Testis (tissue), 2 donors: ENCODE measurements around the gene DUSP7.

ENCODE experiments used
- POLR2A ChIP-seq: fragments of 450-650 bp; IDR thresholded peaks from one replicate; pipeline ENCODE4 v1.6.1; 2017; ENCODE audit warnings: antibody characterized with exemption, mild to moderate bottlenecking, moderate library complexity
- TF ChIP-seq, protein P1 (sequence below), 3 experiments: fragments of 450-650 bp in 2 of 3; fragments of 200-600 bp in 1 of 3; sonication (generic) in 1 of 3; IDR thresholded peaks; one replicate each; pipeline ENCODE4 v1.5.1; 2016 to 2019; ENCODE audit warnings: antibody characterized with exemption in 3 of 3, mild to moderate bottlenecking in 2 of 3, moderate library complexity in 1 of 3

DNA sequence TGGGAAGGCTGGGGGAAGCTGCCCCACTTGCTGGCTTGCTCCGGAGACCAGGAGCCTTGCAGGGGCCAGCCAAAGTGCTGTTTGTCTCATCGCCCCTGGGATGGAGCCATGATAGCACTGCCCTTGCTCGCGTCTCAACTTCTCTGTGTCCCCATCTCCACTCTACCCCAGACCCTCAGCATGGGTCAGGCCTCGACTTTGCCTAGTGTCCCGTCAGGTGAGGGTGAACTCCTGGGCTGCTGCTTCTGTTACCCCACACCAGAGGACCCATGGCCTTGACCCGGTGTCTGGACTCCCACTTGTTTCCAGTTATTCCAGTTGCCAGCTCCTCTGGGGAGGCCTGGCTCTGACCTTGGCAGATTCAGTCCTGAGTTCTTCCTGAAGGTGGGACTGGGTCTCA, 36.5 kb upstream of the DUSP7 start:
- TF ChIP-seq, protein P1, sequence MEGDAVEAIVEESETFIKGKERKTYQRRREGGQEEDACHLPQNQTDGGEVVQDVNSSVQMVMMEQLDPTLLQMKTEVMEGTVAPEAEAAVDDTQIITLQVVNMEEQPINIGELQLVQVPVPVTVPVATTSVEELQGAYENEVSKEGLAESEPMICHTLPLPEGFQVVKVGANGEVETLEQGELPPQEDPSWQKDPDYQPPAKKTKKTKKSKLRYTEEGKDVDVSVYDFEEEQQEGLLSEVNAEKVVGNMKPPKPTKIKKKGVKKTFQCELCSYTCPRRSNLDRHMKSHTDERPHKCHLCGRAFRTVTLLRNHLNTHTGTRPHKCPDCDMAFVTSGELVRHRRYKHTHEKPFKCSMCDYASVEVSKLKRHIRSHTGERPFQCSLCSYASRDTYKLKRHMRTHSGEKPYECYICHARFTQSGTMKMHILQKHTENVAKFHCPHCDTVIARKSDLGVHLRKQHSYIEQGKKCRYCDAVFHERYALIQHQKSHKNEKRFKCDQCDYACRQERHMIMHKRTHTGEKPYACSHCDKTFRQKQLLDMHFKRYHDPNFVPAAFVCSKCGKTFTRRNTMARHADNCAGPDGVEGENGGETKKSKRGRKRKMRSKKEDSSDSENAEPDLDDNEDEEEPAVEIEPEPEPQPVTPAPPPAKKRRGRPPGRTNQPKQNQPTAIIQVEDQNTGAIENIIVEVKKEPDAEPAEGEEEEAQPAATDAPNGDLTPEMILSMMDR (IDR thresholded peaks at IDR 0.05): no peak
- no peak for TF ChIP-seq POLR2A
